Renal cortex interstitium (tissue), 11 donors: ENCODE measurements around the gene MVD. TPM values are rescaled to one million over a fixed set of nuclear protein-coding genes. Genes with fewer than 3 reads are reported as not detected.

Experiments
- DNase-seq, 11 donors: peaks; one replicate each; pipeline ENCODE4 v3.0.0-alpha.2; 2013; ENCODE audit warnings: low read depth in 9 of 11, low spot score in 4 of 11; ENCODE audit errors: extremely low read depth in 1 of 11
- polyA plus RNA-seq, 3 donors: library from polyadenylated mRNA; unstranded; fragments of 120-200 nt; gene quantifications; one replicate each; pipeline ENCODE4 v1.2.1, GENCODE V29; 2013; ENCODE audit not compliant: insufficient read length in 3 of 3

Gene MVD
- polyA plus RNA-seq, 3 donors, result 27.9 to 43.7 (median 39.8) TPM

DNA sequence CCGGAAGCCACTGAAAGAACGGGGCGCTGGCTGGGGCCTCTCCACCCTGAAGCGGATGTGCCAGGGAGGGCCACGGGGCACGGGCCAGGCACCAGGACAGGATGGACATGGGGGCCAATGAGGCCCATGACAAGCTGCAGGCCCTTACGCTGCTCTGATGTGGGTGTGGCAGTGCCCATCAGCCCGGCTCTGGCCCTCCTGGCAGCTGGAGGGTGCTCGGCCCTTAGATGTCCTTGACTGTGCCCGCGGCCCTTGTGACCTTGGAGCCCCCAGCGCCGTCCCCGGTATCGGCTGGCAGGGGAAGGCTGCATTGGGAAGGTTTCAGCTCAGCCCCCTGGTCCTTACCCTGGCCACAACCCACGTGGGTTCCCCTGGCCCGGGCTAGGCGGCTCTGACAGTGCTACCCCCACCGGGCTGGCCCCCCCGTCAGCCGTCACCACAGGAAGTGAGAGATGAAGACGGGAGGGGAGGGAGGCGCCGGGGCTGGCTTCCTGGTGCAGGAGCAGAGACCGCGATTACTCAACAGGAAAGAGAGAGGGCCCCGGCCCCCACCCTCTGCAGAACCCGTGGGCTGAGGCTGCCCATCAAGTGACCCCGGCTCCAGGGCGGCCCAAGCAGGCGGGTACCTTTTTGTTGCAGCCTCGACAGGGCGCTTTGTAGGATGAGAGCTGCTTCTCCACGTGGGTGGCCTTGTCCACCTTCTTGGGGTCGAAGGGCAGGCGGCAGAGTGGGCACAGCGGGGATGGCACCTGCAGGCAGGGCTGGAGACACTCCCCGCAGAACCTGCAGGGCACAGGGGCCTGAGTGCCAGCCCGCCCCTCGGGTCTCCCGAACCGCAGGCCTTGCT, 38.0 kb upstream of the MVD start:
- DNase-seq, result peak in 6 of 11 donors; percentile 19 to 47 (median 43)

- no peak for DNase-seq
Observed at GRCh38 chr16:88700322-88700635, 37.4 kb upstream of the MVD start.

DNA sequence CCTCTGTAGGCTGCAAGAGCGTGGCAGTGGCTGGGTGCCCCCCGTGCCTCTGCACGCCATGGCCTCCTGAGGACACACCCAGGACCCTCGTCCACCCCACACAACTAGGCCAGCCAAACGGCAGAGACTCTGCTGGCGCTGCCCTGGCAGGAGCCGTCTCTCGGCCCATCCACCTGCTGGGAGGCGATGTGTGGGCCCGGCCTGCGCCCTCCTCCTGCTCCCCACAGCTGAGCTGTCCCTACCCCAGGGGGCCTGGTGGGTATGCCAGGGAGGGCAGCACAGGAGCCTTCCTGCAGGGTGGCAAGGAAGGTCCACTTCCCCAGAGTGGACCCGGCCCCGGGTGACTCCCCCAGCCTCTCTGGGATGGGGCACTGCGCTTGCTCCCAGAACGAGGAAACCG, 36.3 kb upstream of the MVD start:
- no peak for DNase-seq

DNA sequence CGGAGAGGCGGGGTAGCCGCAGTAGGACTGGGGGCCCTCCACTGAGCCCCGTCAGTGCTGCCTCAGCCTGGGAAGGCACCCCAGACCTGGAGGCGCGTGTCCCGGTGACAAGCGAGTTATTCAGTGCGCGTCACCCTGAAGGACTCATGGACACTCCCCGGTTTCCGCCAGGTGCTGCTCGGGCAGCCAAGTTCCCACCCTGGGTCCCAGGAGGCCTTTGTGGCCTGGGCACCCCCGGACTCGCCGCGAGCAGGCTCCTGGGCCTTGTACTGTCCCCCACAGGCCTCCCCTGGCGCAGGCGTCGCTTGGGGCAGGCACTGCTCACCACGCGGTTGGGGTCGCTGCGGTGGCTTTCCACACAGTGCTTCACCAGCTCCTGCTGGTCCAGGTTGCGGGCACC, 35.8 kb upstream of the MVD start:
- no peak for DNase-seq

GRCh38 chr16:88697831-88698615, 35.1 kb upstream of the MVD start:
- no peak for DNase-seq

DNA sequence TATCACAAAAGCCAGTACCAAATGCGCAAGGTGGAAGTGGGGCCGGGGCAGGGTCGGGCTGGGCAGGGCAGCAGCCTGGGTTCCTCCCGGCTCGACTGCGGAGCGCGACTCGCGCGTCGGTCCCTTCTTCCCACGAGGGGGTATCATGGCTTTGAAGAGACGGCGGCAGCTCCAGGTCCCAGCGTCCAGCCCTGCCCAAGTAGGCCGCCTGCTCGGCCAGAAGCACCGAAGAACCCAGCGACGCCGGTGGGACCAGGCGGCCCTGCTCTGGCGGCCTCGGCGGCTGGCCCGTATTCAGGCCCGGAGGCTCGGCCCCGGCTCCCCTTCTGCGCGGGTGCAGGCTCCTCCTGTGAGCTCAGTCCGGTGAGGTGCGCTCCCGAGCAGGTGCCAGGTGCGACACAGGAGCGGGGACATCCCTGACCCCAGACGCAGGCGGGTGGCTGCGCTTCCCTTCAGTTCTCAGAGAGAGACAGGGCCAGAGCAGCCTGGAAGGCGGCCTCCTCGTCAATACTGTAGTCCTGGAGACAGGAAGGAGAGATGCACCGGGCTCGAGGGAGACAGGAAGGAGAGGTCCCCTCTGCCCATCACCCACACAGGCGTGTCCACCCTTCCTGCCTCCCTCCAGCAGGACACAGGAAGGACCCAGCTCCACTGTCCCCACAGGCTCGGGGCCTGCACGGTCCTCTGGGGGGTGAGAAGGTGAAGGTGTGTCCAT, 34.4 kb upstream of the MVD start:
- no peak for DNase-seq

DNA sequence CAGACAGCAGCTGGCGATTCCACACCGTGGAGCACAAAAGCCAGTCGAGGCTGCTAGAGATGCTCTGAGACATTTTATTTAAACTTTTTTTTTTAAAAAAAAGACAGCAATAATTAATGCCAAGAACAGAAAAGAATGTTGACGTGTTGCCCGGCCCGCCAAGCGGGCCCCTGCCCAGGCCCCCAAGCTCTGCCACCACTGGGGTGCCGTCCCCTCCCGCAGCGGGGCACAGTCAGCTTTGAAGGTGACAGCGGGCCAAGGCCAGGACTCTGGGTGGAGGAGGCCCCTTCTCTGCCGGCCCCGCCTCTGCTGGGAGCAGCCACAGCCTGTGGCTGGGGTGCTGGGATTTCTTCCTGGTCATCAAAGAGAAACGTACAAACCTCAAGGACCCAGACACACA, 33.5 kb upstream of the MVD start:
- DNase-seq, result no peak

DNA sequence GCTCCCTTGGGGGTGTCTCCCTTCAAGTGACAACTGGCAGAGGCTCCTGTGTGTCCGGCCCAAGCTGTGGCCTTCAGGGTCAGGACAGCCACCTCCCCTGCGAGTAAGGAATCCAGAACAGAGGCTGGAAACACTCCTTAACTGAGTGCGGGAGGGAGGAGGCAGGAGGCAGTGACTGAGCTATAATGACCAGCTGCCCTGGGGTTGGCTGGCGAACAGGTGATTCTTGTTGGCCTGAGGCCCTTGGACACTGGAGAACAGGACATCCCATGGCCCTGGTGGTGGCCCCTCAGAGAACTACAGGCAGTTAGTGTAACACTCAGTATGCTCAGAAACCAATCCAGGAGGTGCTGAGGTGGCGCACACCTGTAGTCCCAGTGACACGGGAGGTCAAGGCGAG, 32.9 kb upstream of the MVD start:
- no peak for DNase-seq

DNA sequence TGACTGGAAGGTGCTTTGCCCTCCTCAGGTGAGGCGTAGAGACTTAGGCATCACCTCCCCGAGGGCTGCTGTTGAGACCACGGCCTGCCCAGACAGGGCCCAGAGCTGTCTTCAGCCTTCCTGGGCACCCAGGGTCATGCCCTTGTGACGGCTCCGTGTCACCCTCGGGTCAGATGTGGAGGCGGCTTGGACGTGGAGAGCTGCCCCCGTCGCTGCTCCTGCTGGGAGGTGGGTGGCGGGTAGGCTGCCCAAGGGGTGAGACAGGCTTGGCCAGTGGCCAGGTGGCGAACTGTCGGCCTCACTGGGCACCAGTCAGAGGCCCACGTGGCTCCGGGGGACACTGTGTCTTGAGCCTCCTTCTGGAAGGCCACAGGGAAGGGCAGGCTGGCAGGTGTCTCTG, 32.3 kb upstream of the MVD start:
- DNase-seq, result no peak

GRCh38 chr16:88694221-88695087, 31.6 kb upstream of the MVD start:
- DNase-seq, result no peak

DNA sequence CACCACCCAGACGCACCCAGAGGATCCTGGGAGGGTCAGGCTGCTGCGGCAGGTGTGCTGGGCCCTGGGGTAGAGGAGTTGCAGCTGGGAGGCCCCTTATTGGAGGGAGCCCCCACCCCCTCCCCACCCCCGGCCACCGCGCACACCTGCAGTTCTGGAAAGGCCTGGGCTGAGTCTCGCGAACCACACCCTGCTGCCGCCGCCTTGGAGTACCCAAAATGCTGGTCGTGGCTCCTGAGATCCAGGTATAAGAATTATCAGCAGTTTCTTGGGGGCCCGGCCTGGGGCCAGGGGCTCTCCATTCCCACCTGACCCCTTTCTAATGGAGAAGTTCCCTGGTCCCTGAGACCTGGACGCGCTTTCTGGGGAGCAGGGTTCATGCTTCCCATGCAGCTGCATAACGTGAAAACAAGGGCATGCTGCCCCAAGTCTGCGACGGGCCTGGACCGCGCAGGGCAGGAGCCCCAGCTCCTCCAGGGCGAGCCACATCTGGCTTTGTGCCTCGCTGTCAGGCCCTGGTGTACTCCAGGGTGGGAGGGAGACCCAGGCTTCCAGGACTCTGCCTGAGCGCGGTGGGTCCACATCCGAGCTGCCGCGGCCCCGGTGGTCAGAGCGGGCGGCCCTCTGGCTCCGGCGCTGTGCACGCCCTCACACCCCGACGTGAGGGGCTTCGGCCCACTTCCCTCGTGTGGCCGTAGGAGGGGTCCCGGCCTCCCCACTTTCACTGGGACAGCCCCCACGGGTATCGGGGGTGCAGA, 30.7 kb upstream of the MVD start:
- no peak for DNase-seq

- DNase-seq, result no peak
Observed at GRCh38 chr16:88692861-88693260, 30.0 kb upstream of the MVD start.

DNA sequence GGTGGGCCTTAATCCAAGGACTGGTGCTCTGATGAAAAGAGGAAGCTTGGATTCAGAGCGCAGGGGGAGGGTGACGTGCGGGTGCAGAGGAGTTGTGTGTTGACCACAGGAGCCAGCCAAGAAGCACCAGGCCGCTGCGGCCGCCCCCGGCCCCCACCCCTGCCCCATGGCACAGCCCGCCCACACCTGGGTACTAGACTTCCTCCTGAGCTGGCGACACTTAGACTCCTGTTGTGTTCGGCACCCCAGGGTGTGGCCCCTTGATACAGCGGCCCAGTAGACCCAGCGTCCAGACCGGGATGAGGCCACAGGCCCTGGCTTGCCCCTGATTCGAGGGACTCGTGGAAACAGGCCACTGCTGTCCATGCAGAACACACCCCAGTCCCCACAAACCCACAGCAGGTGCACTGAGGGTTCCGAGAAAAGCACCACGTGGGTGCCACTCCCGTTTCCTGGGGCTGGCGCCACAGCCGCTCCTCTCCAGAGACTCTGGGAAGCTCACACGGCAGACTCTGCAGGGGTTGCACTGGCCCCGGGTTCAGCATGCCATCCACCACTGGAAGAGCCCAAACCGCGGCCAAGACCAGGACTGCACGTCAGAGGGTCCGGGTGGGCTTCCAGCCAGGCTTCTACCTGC, 29.2 kb upstream of the MVD start:
- no peak for DNase-seq

- no peak for DNase-seq
Observed at GRCh38 chr16:88691129-88691813, 28.4 kb upstream of the MVD start.

DNA sequence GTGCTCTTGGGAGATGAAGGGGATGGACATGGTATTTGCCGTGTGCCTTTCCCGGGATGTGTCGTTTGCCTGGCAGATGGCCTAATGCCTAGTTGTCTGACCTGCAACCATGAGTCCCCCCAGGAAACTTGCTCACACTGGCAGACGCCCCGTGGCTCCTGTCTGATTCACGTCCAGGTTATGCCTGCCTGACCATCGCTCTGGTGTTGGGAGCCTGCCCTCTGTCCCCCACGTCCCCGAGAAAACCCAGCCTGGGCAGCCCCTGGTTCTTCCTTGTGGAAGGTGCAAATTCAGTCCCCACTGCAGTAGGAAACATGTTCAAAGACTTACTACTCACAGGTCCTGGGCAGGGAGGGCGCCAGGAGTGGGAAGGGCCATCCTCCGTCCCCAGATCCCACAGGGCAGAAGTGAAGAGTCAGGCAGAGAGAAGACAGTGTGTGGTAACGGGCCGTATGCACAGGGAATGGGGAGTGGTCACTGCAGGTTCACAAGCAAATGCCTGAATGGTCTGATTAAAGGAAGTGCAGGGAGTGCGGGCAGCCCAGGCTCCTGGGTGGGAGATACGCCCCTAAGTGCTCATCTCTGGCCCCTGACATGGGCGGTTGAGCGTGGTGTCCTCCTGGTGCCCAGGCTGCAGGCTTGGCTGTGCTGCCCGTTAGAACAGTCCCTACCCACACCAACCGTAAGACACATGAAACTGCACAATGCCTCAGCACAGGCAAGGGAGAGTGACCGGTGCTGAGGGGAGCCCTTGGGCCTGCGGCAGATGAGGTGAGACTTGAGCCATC, 27.6 kb upstream of the MVD start:
- no peak for DNase-seq

DNA sequence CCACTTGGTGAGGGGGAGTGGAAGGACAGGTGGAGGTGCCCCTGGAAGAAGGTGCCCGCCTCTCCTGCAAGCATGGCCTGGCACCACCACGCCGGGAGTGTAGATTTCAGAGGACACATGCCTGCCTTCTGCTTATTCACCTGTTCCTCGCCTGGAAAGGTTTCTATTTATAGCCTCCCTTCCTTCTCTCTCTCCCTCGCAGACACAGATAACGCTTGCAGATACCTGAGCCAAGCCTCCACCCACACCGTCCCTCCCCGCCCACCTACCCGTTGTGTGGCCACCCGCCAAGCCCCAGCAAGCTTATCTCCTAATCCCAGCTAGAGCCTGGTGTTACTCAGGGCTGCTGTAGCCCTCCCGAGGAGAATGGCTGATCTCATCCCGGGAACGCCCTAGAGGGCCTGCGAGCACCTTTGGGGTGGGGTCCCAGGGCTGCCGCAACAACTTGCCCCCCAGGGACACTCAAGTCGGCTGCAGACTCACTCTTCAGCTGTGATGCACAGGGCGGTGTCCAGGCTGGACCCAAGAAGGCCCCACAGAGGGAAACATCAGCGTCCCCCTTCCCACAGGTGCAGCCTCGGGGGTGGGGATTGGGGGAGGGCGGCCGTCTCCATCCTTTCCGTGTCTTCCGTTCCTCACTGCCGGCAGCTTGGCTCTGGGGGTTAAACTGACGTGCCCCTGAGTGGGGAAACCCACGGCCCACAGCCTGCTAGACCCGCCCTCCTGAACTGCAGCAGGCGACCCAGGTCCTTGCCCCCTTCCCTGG, 25.3 kb upstream of the MVD start:
- DNase-seq, result no peak
